GM21723 (cell line): Measurements from ENCODE around the gene FZD8.

Experiments used
- ATAC-seq: cut with Tn5 transposase; IDR thresholded peaks from one replicate; pipeline ENCODE4 v1.9.1; 2021; ENCODE audit warnings: mild to moderate bottlenecking, moderate library complexity; ENCODE audit not compliant: unreplicated experiment

FZD8 gene

DNA sequence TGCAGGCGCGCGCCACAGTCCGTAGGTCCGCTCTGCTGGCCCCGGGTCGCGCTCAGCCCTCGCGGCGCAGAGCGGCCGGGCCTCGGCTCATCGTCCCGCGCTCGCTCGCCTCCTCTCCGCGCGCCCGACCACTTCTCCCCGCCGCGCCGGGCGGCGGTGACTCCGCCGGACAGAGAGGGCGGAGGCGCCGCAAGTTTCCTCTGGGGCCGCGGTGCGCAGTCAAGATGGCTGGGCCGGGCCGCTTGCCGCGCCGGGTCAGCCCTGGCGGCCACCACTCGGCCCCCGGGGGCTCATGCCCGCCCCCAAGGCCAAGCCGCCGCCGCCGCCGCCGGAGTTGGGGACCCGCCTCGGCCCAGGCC lies 441 bp downstream of the FZD8 start:
- peak; percentile 29 for ATAC-seq

- peak; percentile 36 for ATAC-seq
Measured at GRCh38 chr10:35640951-35641675, 983 bp downstream of the FZD8 start.

DNA sequence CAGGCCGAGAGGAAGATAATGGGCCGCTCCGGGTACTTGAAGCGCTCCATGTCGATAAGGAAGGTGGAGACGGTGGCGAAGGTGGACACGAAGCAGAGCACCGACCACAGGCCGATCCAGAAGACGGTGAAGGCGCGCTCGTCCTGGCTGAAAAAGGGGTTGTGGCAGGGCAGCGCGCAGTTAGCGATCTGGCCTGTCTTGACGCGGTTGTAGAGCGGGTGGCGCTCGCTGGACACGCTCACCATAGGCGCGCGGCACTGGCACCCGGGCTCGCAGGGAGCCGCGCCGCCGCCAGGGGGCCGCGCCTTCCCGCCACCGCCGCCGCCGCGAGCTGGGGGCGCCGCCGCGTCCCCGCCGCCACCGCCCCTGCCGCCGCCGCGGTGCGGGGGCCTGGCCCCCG lies 1.6 kb downstream of the FZD8 start:
- ATAC-seq = peak; percentile 36

- ATAC-seq = no peak
Measured at GRCh38 chr10:35639728-35640401, 2.2 kb downstream of the FZD8 start.

GRCh38 chr10:35639021-35639727 lies 2.9 kb downstream of the FZD8 start:
- no peak for ATAC-seq

- ATAC-seq = no peak
Measured at GRCh38 chr10:35638101-35638500, 4.0 kb downstream of the FZD8 start.

DNA sequence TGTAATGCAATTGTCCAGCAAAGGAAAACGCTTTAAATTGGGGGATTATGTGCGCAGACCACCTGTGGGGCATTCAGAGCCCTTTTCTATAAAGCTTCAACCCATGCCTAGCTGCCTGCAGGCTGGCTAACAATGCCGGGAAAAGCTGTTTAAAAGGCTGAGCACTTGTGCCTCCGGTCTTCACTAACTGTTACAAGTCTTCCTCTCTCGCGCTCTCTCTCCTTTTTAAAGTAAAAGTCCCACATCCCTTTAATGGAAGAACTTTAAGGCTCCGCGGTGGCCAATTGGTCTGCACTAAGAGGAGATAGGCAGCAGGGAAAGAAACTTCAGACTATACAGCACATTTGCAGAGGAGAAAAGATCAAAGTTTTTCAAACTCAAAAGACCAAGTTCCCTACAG lies 4.6 kb downstream of the FZD8 start:
- ATAC-seq = no peak

DNA sequence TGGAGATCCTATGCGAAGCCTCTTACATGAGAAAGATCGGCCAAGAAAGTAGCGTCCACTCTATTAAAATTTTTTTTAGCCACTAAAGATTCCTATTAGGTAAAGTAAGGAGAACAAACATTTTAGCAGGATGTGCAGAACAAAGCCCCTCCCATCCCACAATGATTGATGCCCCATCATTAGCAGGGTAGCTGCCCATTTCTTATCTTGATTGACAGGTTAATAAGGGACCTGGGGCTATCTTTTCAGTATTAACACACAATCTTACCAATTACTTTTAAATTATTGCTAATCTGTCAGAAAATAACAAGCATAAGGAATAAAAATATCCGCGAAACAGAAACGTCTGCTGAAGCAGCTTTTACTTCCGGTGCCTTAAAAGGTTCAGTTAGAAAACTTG lies 5.1 kb downstream of the FZD8 start:
- no peak for ATAC-seq

DNA sequence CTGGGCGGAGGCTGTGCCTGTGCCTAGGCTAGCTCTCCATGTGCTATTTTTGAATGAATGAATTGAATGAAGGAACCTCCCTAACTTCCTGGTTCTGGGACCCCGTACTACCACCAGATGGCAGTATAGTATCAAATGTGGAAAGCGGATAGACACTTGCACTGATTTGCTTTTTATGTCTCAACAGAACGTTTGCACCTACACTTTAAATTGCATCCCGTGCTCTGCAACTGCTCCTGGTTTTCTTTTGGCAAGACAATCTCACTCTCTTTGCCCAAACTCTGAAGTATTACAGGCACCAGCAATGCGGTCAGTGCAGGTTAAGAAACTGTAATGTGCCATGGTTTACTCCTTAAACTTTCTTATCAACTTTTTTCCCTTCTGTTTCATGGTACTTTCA lies 6.5 kb downstream of the FZD8 start:
- peak; percentile 83 for ATAC-seq

GRCh38 chr10:35633006-35633980 lies 8.8 kb downstream of the FZD8 start:
- no peak for ATAC-seq

GRCh38 chr10:35632027-35632426 lies 10.1 kb downstream of the FZD8 start:
- ATAC-seq = no peak

DNA sequence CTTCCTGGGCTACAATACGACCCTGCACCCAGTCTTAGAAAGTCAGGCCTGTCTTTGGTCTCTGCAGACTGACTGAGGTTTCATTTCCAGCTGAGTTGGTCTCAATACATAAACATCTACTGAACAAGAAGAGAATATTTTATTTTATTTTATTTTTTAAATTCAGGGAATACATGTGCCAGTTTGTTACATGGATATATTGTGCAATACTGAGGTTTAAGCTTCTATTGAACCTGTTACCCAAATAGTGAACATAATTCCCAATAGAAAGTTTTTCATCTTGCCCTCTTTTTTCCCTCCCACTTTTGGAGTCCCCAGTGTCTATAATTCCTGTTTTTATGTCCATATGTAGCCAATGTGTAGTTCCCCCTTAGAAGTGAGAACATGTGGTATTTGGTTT lies 10.7 kb downstream of the FZD8 start:
- ATAC-seq = no peak

GRCh38 chr10:35626971-35627507 lies 15.1 kb downstream of the FZD8 start:
- no peak for ATAC-seq

- ATAC-seq = no peak
Measured at GRCh38 chr10:35614312-35614711, 27.8 kb downstream of the FZD8 start.

- no peak for ATAC-seq
Measured at GRCh38 chr10:35613597-35614226, 28.4 kb downstream of the FZD8 start.

DNA sequence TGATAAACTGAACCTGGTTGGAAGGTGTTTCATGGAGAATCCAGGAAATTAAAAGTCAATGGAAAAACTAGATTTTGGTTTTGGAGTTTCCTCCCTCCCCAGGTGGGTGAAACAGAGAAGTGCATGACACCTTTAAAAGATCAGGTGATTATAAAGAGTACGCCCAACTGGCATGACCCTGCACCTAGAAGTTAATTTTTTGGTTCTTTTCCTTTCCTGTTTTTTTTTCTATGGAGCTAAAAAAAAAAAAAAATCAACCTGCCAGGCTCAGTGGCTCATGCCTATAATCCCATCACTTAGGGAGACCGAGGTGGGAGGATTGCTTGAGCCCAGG lies 29.0 kb downstream of the FZD8 start:
- no peak for ATAC-seq

DNA sequence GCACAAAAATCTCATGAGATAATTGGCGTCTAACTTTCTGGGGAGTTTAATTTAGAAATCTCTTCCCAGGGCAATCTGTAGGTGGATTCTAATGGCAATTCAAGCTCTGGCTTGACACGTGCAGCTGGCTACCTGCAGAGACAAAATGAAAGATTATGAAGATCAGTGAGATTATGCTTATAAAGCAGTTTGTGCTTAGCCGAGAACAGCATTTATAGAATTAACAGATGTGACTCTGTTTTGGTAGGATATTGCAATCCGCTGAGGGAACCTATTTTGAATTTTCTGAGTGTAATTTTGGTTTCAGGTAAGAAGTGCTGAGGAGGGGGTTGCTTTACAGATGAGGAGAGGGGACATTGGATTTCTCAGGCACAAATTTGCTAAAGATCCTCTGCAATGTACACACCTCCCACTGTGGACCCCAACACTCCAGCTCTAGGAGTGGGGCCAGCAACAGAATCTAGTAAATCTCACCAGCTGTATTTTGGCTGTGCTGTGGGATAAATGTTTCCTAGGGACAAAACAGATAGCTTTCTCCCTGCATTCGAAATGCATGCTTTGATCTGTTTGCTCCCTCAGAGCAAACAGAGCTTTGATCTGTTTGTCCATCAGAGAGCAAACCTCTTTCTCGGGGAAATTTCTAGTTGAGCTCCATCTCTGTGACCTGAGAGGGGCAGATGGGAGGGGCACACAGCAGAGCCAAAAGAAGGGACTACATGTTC lies 29.6 kb downstream of the FZD8 start:
- ATAC-seq = no peak

- no peak for ATAC-seq
Measured at GRCh38 chr10:35611750-35612149, 30.3 kb downstream of the FZD8 start.

DNA sequence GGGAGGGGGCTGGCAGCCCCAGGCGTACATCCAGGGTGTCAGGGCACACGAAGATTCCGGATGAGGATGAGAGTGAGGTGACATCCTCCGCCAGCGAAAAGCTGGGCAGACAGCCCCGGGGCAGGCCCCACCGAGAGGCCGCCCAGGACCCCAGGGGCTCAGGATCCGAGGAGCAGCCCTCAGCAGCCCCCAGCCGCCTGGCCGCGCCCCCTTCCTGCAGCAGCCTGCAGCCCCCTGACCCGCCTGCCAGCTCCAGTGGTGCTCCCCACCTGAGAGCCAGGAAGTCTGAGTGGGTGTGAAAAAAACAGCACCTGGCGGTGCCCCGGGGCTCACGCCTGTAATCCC lies 33.8 kb downstream of the FZD8 start:
- ATAC-seq = no peak
